Kidney (tissue), 14 donors: ENCODE measurements around the gene PRRT4. TPM values are rescaled to one million over a fixed set of nuclear protein-coding genes. Genes with fewer than 3 reads are reported as not detected.
A peak's percentile ranks its signal among the peaks of the same experiment; 100 is the strongest.

Experiments used
- DNase-seq, 5 donors: peaks; one replicate each; pipeline ENCODE4 v3.0.0-alpha.2; 2013 to 2020
- FAIRE-seq: peaks from 2 replicates; lab custom pipeline; 2012; peaks lifted over from hg19 to GRCh38; lab: Jason Lieb, UNC
- H3K27ac ChIP-seq, 2 donors: one replicate each; pipeline ENCODE4 v1.7.0; 2013; ENCODE audit warnings: low read depth in 2 of 2, low read length in 2 of 2, inconsistent platforms in 1 of 2
- H3K27me3 ChIP-seq: one replicate; pipeline ENCODE4 v1.7.1; 2013; ENCODE audit warnings: low read length, inconsistent platforms; ENCODE audit not compliant: control insufficient read depth, insufficient read depth
- H3K36me3 ChIP-seq, 3 donors: one replicate each; pipeline versions ENCODE4 v1.7.0 to v1.7.1; 2013; ENCODE audit warnings: low read length in 3 of 3, control low read depth in 1 of 3, inconsistent platforms in 1 of 3; ENCODE audit not compliant: insufficient read depth in 3 of 3, control insufficient read depth in 2 of 3
- H3K4me1 ChIP-seq, 3 donors: one replicate each; pipeline versions ENCODE4 v1.7.0 to v1.7.1; 2013; ENCODE audit warnings: low read length in 3 of 3, inconsistent platforms in 1 of 3, low read depth in 1 of 3; ENCODE audit not compliant: control insufficient read depth in 2 of 3, insufficient read depth in 2 of 3
- H3K4me3 ChIP-seq, 3 donors: one replicate each; pipeline versions ENCODE4 v1.7.0 to v1.8.1; 2013; ENCODE audit warnings: low read length in 3 of 3, control low read depth in 1 of 3, inconsistent platforms in 1 of 3
- H3K9ac ChIP-seq, 3 donors: one replicate each; pipeline versions ENCODE4 v1.7.0 to v1.7.1; 2013; ENCODE audit warnings: low read length in 3 of 3, control low read depth in 1 of 3, inconsistent platforms in 1 of 3
- H3K9me3 ChIP-seq, 3 donors: one replicate each; pipeline versions ENCODE4 v1.7.0 to v1.7.1; 2013; ENCODE audit warnings: low read length in 3 of 3, control low read depth in 1 of 3, inconsistent platforms in 1 of 3; ENCODE audit not compliant: control insufficient read depth in 2 of 3, insufficient read depth in 1 of 3
- CTCF ChIP-seq: IDR thresholded peaks from 3 replicates; pipeline ENCODE4 v1.5.1; 2012; ENCODE audit warnings: mild to moderate bottlenecking, moderate library complexity, borderline replicate concordance; ENCODE audit not compliant: insufficient read depth; ENCODE audit errors: extremely low read depth
- intact Hi-C: fragments of 100-400 bp; cut with DNase I; formaldehyde crosslinking; loops from one replicate; pipeline ENCODE4 v1.11.1; 2022
- polyA plus RNA-seq: library from polyadenylated mRNA; stranded (reverse); fragments of 350-450 nt; fragmentation: Illumina TruSeq; extraction: RNeasy Lipid Tissue Mini Kit (QIAGEN cat#74804); gene quantifications from one replicate; pipeline ENCODE4 v1.2.3, GENCODE V29; 2014; ENCODE audit warnings: low read depth, low replicate concordance; ENCODE audit not compliant: insufficient read depth
- total RNA-seq: library from RNA; stranded (reverse); fragmentation: NEBNext Ultra II Directional; extraction: Animal tissue kit (Norgen Biotek cat#: 25700); gene quantifications from one replicate; pipeline ENCODE4 v1.2.1, GENCODE V29; 2021
- donor health status: control.
- donor health status: control.
- donor health status: control.
- donor health status: control.
- donor health status: control.
- donor health status: DM: yes; HTN: yes; CAD: no.
- donor health status: Normal renal cell carcinoma (clear cell type).

Gene PRRT4
- total and polyA plus RNA-seq, 2 donors from 2014 or later: not detected

- DNase-seq (no peak), FAIRE-seq (no peak)
- TF ChIP-seq CTCF: no peak
- no peaks in the 10 kb centered on the region for H3K27me3 ChIP-seq
- H3K36me3 ChIP-seq: peaks cover 2 to 9% (median 4%) of the 10 kb centered on the region in 3 donors
- no peaks in the 10 kb centered on the region for H3K9me3 ChIP-seq
- H3K4me1 ChIP-seq: peaks cover 0 to 4% (median 0%) of the 10 kb centered on the region in 3 donors
- intact Hi-C loops: no loop called here
- no peak overlapping the region for H3K27ac ChIP-seq
- H3K4me3 ChIP-seq: no peak overlapping the region
- H3K9ac ChIP-seq: no peak overlapping the region
These were observed 38.5 kb upstream of the PRRT4 start for GRCh38 chr7:128399991-128400390.

GRCh38 chr7:128398841-128399135 lies 37.3 kb upstream of the PRRT4 start:
- Histone ChIP-seq H3K4me1 (no peaks in the 10 kb centered on the region), H3K9ac (no peak overlapping the region), H3K9me3 (no peaks in the 10 kb centered on the region), H3K27me3 (no peaks in the 10 kb centered on the region), H3K27ac (no peak overlapping the region), H3K36me3 (peaks cover 2 to 9% (median 4%) of the 10 kb centered on the region in 3 donors), H3K4me3 (no peak overlapping the region)
- FAIRE-seq (no peak), DNase-seq (no peak)
- TF ChIP-seq CTCF: no peak
- intact Hi-C loops: no loop called here

GRCh38 chr7:128398016-128398840 lies 36.7 kb upstream of the PRRT4 start:
- intact Hi-C loops: no loop called here
- no peak for FAIRE-seq
- Histone ChIP-seq H3K4me1 (no peaks in the 10 kb centered on the region), H3K4me3 (no peak overlapping the region), H3K27ac (no peak overlapping the region), H3K9ac (no peak overlapping the region), H3K27me3 (no peaks in the 10 kb centered on the region), H3K36me3 (peaks cover 2 to 9% (median 4%) of the 10 kb centered on the region in 3 donors), H3K9me3 (no peaks in the 10 kb centered on the region)
- DNase-seq: peak in 4 of 5 donors; percentile 39 to 65 (median 62)
- TF ChIP-seq CTCF: peak; percentile 93

GRCh38 chr7:128396357-128396756 lies 34.9 kb upstream of the PRRT4 start:
- no peaks in the 10 kb centered on the region for H3K9me3 ChIP-seq
- H3K4me3 ChIP-seq: no peak overlapping the region
- intact Hi-C loops: no loop called here
- H3K36me3 ChIP-seq: peaks cover 2 to 9% (median 4%) of the 10 kb centered on the region in 3 donors
- DNase-seq: no peak
- no peak for FAIRE-seq
- no peaks in the 10 kb centered on the region for H3K27me3 ChIP-seq
- TF ChIP-seq CTCF: no peak
- no peaks in the 10 kb centered on the region for H3K4me1 ChIP-seq
- no peak overlapping the region for H3K27ac ChIP-seq
- no peak overlapping the region for H3K9ac ChIP-seq
